DMS153 treated with DMSO at 0.1 percent for 48 hours (cell line): Measurements from ENCODE around the gene FLNC.

ENCODE experiments used
- DNase-seq: peaks from one replicate; lab custom pipeline; 2025; ENCODE audit not compliant: unreplicated experiment; lab: John Stamatoyannopoulos, UW

The FLNC gene

DNA sequence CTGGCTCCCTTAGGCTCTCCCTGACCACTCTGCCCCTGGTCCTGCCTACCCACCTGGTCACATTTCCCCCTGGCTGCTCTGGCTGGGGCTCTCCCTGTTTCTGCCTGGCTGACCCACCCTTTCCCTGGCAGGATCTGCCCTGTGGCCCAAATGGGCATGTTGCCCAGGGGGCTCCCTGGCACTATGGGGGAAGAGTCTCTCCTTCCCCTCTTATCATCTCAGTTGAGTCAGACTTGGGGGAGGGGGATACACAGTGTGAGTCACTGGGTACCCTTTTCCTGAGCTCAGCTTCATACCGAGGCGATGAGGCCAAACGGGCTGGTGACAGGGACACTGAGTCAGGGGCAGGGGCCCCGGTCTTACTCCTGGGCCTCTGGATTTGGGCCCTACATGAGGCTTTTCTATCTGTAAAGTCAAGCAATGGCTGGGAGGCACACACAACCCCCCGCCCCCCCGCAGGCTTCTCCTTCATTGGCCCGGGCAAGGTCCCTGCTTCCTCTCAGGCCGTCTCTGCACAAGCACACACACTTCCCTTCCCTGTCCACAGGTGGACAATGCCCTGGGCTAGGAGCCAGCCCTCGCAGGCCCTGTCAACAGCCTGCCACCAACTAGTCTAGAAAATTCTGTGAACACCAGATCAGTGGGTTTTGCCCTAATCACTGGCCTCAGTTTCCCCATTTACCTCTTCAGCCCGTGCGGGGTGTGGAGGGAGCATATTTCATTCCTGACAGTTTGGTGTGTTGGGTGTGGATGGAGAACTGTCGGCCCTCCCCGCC lies 627 bp upstream of the FLNC start:
- no peak for DNase-seq

DNA sequence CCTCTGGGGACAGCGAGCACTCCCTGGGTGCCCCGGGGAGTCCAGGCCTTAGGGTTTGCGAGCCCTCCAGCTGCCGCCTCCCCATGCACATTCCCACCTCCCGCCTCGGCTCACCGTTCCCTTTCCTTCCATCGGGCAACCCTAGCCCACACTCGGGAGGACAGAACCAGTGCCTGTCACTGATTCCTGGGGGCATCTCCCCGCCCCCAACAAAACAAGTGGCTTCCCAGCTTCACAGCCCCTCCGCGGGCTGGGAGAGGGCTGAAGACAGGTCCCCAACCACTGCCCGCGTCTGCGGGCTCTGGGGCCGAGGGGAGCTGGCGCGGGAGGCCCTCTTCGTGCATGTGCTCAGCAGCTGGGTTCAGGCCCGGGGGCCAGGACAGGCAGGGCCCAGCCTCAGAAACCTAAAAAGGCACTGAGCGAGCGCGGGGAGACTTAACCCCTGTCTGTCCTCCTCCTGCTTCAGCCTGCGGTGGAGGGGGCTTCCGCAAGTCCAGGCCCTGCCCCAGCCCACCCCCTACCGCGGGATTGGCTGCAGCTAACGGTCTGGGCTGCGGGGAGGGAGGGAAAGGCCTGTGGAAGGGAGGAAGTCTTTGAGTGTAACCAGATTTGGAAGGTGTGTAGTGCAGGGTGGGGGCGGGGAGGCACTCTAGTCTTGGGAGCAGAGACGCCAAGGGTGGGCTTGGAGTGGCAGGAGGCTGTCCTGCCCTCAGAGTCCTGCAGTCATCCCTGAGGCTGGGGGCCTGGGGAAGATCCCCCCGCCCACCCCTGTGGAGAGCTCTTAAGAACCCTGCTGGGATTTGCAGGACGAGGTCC lies 1.2 kb downstream of the FLNC start:
- DNase-seq: no peak

DNA sequence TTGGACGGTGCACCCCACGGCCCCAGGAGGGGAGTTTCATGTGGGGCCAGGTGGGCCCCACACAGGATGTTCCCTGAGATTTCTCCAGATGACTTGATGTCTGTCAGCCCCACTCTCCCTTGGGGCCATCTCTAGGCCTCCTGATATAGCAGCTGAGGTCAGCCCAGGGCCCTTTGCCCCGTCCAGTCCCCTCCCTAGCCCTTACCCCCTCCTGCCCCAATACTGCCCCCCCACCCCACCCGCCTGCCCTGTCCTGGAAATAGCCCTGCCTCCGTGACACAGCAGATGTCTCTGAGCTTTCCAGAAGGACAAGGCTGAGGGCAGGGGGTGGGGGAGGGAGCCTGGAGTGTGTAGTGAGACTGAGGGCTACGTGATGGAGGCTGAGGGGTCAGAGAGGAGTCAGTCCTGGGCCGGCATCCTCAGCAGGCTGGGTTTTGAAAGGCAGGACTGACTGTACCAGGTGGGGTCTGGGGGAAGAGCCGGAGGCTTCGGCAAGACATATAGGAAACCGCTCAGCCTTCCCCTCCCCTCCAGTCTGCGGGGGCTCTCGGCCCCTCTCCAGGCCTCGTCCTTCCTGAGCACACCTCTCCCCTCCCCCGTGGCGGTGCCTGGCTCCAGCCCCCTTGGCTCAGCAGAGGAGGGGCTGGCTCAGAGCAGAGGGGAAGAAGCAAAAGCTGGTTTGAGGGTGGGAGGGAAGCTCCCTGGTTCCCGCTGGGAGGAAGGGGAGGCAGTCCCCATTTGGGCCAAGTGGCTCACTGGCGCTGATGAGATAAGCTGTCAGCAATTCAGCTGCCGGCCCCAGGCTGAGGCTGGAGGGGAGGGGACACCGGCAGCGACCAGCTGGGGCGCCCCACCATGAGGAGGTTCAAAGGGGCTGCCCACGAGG lies 2.0 kb downstream of the FLNC start:
- DNase-seq: no peak

DNA sequence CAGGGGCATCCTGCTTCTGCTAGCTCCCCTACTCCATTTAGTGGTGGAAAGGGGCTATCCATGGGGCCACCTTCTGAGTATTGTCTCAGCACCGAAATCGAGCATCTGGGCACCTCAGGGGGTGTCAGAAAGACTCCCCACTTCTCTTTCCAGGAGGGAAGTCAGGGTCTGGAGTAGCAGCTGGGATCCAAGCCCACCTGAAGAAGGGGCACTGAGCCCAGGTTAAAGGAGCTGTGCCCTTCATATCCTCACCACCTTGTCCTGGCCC lies 2.6 kb downstream of the FLNC start:
- DNase-seq: no peak

DNA sequence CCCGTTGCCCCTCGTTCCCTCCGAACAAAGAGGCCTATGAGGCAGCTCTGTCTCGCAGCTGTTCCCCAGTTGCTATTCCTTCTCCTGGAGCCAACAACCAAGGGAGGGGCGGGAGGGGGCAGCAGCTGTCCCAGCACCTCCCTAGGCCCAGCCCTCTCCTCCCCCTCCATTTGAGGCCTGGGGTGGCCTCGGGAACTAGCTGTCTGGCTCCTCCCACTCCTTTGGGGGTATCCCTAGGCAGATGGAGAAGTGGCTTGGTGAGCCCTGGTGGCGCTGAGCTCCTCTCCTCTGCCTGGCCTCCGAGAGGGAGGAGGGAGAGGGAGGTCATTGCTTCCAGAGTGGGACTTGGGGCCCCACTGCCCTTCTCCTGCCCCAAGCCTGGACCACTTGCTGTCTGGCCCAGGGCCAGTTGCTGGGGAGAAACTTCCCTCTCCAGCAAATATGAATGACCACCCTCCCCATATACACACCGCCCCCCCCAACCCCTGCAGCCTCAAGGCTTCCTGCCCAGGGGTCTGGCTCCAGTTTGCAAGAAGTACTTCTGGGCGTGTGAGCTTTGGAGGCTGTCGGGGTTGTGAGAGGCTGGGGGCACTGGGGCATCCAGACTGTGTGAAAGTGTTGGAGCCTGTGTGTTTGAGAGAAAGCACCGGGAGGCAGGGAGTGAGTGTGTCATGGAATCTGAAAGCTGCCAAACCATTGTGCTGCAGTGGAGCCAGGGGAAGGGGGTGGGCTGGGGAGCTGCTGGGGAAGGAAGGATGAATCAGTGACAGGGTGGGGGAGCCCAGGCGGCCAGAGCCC lies 3.1 kb downstream of the FLNC start:
- no peak for DNase-seq

DNA sequence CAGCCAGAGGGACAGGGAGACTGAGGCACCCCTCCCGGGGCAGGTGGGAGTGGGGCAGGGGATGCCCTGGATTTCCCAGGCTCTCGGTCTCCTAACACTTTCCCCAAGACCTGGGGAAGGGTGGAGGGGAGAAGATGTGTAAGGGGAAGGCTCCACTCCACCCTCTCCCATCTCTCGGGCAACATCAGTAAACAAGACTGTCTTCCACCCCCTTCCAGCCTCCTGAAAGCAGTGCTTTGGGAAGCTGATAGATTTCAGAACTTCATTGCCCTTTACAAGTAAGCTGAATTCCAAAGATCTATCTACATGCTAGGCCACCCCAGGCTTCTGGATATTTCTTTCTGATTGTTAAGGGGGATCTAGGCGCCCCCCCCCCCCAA lies 3.7 kb downstream of the FLNC start:
- no peak for DNase-seq

DNA sequence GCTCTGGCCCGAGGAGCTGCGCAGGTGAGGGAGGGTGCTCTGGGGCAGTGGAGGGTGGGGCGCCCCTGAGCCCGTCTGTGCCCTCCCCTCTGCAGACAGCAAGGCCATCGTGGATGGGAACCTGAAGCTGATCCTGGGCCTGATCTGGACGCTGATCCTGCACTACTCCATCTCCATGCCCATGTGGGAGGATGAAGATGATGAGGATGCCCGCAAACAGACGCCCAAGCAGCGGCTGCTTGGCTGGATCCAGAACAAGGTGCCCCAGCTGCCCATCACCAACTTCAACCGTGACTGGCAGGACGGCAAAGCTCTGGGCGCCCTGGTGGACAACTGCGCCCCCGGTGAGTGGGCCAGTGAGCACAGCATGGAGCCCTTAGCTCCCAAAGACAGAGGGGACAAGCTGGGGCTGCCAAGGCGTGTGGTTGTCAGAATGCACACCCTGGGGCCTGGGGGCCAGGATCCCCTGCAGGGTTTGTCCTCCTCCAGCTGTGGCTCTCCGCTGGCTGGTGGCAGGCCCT lies 5.1 kb downstream of the FLNC start:
- DNase-seq: no peak

DNA sequence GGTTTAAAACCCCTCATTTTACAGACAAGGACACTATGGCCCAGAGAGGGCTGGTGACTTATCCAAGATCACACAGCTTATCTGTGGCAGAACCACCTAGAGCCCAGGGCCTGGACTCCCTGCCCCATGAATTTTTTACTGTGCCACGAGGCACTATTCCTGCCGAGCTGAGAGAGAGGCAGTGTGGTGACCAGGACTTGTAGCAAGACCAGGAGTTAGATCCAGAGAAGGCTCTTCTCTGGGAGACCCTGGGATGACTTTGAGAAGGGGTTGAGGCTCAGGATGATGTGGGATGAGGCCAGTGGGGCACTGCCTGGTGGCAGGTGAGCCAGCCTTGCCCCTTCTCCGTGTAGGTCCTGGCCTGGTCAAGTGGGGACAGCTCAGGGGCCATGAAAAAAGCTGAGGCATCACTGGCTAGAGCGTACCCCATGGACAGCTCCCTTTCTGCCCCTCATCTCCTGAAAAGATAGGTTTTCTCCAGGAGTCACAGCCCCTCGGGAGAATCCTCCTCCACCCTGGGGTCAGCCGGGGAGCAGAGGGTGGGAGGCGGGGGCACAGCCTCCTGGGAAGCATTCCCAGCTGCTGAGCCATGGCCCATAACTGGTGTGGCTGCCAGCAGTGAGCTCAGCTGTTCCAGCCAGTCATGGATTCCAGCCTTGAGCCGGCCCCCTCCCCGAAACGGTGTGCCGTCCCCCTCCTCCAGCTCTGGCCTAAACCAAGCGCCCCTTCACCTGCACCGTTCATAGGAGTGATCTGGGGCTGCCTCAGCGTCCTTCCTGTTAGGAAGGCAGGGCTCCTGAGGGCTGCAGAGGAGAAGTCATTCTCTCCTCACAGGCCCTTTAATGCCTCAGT lies 5.8 kb downstream of the FLNC start:
- DNase-seq: no peak

DNA sequence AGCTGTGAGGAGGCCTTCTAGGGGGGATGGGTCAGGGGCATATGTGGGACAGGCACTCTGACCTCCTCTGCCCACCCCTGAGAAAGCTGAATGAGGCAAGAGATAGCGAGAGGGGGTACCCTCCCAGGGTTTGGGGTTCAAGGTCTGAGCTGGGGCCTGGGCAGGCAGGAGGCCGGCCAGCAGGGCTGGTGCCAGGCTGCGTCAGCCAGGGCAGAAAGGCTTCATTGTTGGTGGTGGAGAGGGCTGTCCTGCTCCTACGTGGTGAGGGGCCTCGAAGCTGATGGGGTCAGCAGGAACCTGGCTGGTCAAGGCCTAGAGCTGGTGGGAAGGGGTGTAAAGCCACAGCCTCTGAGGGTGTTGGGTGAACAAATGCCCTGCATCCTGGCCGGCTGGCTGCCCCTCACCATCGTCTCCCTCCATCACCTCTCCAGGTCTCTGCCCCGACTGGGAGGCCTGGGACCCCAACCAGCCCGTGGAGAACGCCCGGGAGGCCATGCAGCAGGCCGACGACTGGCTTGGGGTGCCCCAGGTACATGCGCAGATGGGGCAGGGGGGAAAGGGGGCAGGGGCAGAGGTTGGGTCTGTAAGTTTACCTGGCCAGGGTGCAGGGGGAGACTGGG lies 6.6 kb downstream of the FLNC start:
- no peak for DNase-seq

DNA sequence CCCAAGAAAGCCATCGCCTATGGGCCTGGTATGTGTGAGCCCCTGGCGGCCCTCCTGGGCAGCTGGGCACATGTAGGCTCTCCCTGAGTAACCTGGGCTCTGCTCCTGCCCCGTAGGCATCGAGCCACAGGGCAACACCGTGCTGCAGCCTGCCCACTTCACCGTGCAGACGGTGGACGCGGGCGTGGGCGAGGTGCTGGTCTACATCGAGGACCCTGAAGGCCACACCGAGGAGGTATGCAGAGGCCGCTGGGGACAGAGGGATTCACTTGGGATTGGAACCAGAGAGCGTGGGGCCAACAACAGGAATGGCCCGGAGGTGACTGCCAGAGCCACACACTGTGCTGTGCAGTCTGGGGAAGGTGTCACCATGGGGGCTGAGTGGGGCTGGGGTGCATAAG lies 7.3 kb downstream of the FLNC start:
- no peak for DNase-seq

DNA sequence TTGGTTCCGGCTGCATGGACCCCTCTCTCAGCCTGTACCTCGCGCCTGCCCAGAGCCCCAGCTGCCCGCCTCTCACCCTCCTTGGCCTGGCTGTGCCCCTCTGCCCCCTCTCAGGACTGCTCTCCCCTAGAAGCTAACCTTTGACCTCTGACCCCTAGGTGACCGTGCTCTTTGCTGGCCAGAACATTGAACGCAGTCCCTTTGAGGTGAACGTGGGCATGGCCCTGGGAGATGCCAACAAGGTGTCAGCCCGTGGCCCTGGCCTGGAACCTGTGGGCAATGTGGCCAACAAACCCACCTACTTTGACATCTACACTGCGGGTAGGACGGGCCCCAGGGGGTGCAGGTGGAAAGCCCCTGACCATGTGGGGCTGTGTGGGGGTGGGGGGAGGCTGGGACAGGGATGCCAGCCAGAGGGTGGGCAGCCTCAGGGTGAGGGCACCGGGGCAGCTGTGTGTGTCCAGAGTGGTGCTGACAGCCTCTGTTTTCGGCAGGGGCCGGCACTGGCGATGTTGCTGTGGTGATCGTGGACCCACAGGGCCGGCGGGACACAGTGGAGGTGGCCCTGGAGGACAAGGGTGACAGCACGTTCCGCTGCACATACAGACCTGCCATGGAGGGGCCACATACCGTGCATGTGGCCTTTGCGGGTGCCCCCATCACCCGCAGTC lies 8.0 kb downstream of the FLNC start:
- DNase-seq: no peak

DNA sequence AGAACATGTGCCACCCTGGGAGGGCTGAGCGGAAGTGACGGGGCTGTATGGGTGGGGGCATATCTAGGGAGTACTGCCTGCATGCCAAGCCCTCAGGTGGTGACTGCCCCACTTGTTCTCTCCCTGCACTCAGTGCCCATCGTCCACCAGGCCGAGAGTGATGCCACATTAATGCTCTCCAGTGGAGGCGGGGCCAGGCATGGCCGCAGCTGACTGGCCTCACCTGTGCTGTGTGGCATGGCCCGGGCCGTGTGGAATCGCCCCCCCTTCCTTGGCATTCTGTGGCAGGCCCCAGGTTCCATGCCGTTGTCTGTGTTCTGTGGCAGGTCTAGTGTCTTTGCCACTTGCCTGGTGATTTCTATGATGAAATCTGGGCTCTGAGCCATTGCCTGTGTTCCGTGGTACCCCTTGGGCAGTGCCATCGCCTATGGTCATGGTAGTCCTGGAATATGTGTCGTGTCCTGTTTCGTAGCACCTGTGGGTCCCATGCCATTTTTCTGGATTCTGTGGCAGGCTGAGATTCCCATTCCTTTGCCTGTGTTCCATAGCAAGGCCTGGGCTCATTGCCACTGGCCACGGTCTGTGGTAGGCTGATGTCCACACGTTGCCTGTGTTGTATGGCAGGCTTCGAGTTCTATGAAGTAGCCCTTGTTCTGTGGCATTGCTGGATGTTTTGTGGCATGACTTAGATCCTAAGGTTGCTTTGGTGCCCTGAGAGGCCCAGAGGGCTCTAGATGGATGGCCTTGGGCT lies 8.9 kb downstream of the FLNC start:
- no peak for DNase-seq

DNA sequence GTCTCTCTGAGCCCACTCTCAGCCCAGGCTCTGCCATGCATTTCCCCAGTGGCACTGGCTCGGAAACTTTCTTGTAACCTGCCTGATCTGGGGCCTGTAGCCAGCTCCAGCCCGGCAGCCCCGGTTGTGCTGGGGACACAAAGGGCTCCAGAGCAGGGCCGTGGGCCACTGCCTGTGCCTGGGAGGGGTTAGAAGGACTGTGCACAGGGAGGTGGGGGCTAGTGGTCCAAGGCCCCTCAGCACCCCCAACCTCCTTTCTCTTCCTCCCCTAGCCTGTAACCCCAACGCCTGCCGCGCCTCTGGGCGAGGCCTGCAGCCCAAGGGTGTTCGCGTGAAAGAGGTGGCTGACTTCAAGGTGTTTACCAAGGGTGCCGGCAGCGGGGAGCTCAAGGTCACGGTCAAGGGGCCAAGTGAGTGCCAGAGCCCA lies 9.6 kb downstream of the FLNC start:
- DNase-seq: no peak

DNA sequence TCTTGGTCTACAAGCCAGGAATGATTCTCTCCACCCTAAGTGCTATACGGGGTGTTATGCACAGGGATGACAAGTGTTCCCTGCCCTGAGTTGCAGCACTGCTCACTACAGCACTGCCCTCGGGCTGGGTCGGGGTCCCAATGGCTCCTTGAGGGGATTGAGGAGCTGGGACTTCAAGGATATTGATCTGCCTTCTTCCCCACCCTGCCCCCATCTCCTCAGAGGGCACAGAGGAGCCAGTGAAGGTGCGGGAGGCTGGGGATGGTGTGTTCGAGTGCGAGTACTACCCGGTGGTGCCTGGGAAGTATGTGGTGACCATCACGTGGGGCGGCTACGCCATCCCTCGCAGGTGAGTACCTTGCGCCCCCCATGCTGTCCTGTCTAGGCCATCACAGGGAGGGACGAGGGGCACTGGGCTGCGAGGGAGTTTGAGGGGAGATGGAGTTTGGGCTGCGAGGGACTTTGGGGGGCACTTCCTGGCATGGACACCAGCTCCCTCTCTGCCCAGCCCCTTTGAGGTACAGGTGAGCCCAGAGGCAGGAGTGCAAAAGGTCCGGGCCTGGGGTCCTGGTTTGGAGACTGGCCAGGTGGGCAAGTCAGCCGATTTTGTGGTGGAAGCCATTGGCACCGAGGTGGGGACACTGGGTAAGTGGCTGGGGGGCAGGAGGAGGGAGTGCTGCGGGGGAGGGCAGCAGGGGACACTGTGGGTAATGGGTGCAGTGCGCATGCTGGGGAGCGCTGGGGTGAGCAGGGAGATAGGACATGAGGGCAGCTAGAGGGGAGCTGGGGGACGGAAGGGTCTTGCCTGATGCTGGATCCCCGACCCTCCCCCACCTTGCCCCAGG lies 10.3 kb downstream of the FLNC start:
- no peak for DNase-seq

DNA sequence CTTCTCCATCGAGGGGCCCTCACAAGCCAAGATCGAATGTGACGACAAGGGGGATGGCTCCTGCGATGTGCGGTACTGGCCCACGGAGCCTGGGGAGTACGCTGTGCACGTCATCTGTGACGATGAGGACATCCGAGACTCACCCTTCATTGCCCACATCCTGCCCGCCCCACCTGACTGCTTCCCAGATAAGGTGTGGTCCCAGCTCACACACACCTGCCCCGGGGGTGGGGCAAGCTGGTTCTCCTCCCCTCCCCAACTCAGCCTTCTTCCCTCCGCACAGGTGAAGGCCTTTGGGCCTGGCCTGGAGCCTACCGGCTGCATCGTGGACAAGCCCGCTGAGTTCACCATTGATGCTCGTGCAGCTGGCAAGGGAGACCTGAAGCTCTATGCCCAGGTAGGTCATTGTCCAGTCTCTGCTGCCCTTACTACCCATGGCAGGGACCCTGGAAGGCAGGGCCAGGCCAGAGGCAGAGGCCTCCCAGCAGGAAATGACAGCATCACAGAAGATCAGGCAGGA lies 11.0 kb downstream of the FLNC start:
- DNase-seq: no peak

DNA sequence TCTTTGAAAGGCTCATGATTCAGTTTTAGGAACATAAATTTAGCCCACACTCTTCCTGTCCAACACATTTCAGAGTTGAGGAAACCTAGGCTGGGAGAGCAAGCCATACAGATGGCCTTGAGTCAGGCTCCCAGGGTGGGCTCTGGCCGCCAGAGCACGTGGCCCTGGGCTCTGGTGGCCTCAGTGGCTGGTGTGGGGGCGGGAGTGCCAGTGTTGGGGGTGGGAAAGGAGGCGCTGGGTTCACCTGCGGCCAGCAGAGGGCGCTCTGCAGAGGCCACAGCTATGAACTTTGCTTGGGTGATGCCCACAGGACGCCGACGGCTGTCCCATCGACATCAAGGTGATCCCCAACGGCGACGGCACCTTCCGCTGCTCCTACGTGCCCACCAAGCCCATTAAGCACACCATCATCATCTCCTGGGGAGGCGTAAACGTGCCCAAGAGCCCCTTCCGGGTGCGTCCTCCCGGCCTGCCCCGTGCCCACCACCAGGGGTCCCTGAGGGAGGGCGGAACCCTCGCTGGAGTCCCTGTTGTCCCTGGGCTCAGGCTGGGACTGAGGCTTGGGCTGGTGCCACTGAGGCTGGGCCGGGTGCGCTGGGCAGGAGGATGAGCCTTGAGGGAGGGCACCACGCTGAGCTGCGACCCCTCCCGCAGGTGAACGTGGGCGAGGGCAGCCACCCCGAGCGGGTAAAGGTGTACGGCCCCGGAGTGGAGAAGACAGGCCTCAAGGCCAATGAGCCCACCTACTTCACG lies 11.9 kb downstream of the FLNC start:
- DNase-seq: peak; percentile 47
